IMR-90 (cell line): Measurements from ENCODE around the gene TRPC4AP. TPM values are rescaled to one million over a fixed set of nuclear protein-coding genes. Genes with fewer than 3 reads are reported as not detected.

ENCODE experiments used
- ATAC-seq: fragments of 200-7000 bp; cut with Tn5 transposase; 2 replicates; pipeline ENCODE4 v1.9.1; 2020; ENCODE audit warnings: low read depth, mild to moderate bottlenecking, moderate library complexity
- BruUV-seq: library from RNA; stranded (reverse); fragments of 400-500 nt; replicated peaks from 2 replicates; lab custom pipeline; 2021; lab: Mats Ljungman, UMichigan
- CTCF ChIA-PET: fragments of 300-600 bp; formaldehyde crosslinking; extraction: SDS; loops from one replicate; lab custom pipeline; 2021; ENCODE audit warnings: antibody characterized with exemption; lab: Yijun Ruan, JAX
- POLR2A ChIA-PET: fragments of 300-600 bp; sonication (Branson Sonifier 250); formaldehyde crosslinking; loops from one replicate; lab custom pipeline; 2022; ENCODE audit warnings: antibody characterized with exemption; ENCODE audit not compliant: unreplicated experiment; lab: Charles Lee
- DNase-seq: peaks from one replicate; pipeline ENCODE4 v3.0.0; 2013
- H2AFZ ChIP-seq: replicated peaks from 2 replicates; pipeline ENCODE3; 2013; ENCODE audit warnings: low read length, mild to moderate bottlenecking; ENCODE audit not compliant: poor library complexity
- H2AK5ac ChIP-seq: 2 replicates; pipeline ENCODE4 v1.6.1; 2013; ENCODE audit warnings: low read depth, low read length, inconsistent platforms
- H2AK9ac ChIP-seq: replicated peaks from 2 replicates; pipeline ENCODE3; 2013; ENCODE audit warnings: mild to moderate bottlenecking, low read depth, low read length, moderate library complexity; ENCODE audit not compliant: poor library complexity
- H2BK120ac ChIP-seq: 2 replicates; pipeline ENCODE4 v1.6.1; 2013; ENCODE audit warnings: low read depth, low read length, inconsistent platforms
- H2BK15ac ChIP-seq: 3 replicates; pipeline ENCODE4 v1.6.1; 2013; ENCODE audit warnings: low read depth, low read length, inconsistent platforms
- H2BK20ac ChIP-seq: 2 replicates; pipeline ENCODE4 v1.6.1; 2013; ENCODE audit warnings: low read depth, mild to moderate bottlenecking, inconsistent platforms, low read length, moderate library complexity
- H2BK5ac ChIP-seq: 2 replicates; pipeline ENCODE4 v1.6.1; 2013; ENCODE audit warnings: mild to moderate bottlenecking, low read depth, low read length, inconsistent platforms; ENCODE audit not compliant: poor library complexity, severe bottlenecking
- H3K14ac ChIP-seq: replicated peaks from 2 replicates; pipeline ENCODE4 v1.6.1; 2013; ENCODE audit warnings: low read depth, low read length, inconsistent platforms
- H3K18ac ChIP-seq: 2 replicates; pipeline ENCODE4 v1.6.1; 2013; ENCODE audit warnings: low read depth, low read length, control low read depth
- H3K23ac ChIP-seq: 2 replicates; pipeline ENCODE4 v1.6.1; 2013; ENCODE audit warnings: low read depth, low read length, inconsistent platforms
- H3K27ac ChIP-seq: 2 replicates; pipeline ENCODE4 v1.5.1; 2013; ENCODE audit warnings: mild to moderate bottlenecking, control low read depth, low read length; ENCODE audit not compliant: insufficient read depth
- H3K27me3 ChIP-seq: 2 replicates; pipeline ENCODE4 v1.6.1; 2013; ENCODE audit warnings: low read length; ENCODE audit not compliant: control insufficient read depth, insufficient read depth
- H3K36me3 ChIP-seq: 2 replicates; pipeline ENCODE4 v1.6.1; 2013; ENCODE audit warnings: low read length, mixed read lengths; ENCODE audit not compliant: control insufficient read depth, insufficient read depth
- H3K4ac ChIP-seq: 2 replicates; pipeline ENCODE4 v1.6.1; 2013; ENCODE audit warnings: low read depth, low read length, inconsistent platforms
- H3K4me1 ChIP-seq: 2 replicates; pipeline ENCODE4 v1.6.1; 2013; ENCODE audit warnings: low read length, mixed read lengths; ENCODE audit not compliant: control insufficient read depth, insufficient read depth
- H3K4me2 ChIP-seq: 2 replicates; pipeline ENCODE4 v1.6.1; 2013; ENCODE audit warnings: low read depth, mild to moderate bottlenecking, control low read depth, low read length, moderate library complexity
- H3K4me3 ChIP-seq: 2 replicates; pipeline ENCODE4 v1.5.1; 2013; ENCODE audit warnings: low read depth, mild to moderate bottlenecking, control low read depth, low read length, moderate library complexity; ENCODE audit not compliant: insufficient read depth
- H3K56ac ChIP-seq: 2 replicates; pipeline ENCODE4 v1.6.1; 2013; ENCODE audit warnings: low read length, inconsistent platforms; ENCODE audit not compliant: insufficient read depth; ENCODE audit errors: extremely low read depth
- H3K79me1 ChIP-seq, 2 experiments: 2 replicates each; pipeline ENCODE4 v1.6.1; 2013; ENCODE audit warnings: low read length in 2 of 2, inconsistent platforms in 1 of 2, low read depth in 1 of 2
- H3K9ac ChIP-seq: 2 replicates; pipeline ENCODE4 v1.6.1; 2013; ENCODE audit warnings: low read depth, low read length, control low read depth
- H3K9me1 ChIP-seq: 2 replicates; pipeline ENCODE4 v1.6.1; 2013; ENCODE audit warnings: low read length, inconsistent platforms; ENCODE audit not compliant: insufficient read depth
- H3K9me3 ChIP-seq: 2 replicates; pipeline ENCODE4 v1.6.1; 2013; ENCODE audit warnings: low read length; ENCODE audit not compliant: control insufficient read depth, insufficient read depth
- H4K20me1 ChIP-seq: 2 replicates; pipeline ENCODE4 v1.6.1; 2013; ENCODE audit warnings: low read length, inconsistent platforms; ENCODE audit not compliant: insufficient read depth
- H4K5ac ChIP-seq: 2 replicates; pipeline ENCODE4 v1.6.1; 2013; ENCODE audit warnings: mild to moderate bottlenecking, low read depth, low read length, control low read depth
- H4K8ac ChIP-seq, 2 experiments: 2 replicates each; pipeline ENCODE4 v1.6.1; 2013; ENCODE audit warnings: low read depth in 2 of 2, low read length in 2 of 2, control low read depth in 1 of 2, inconsistent platforms in 1 of 2
- H4K91ac ChIP-seq: 2 replicates; pipeline ENCODE4 v1.6.1; 2013; ENCODE audit warnings: low read depth, low read length, inconsistent platforms; ENCODE audit not compliant: insufficient read depth
- BHLHE40 ChIP-seq: fragments of 150-350 bp; IDR thresholded peaks from 2 replicates; pipeline ENCODE4 v1.6.1; 2016; ENCODE audit warnings: mild to moderate bottlenecking, low read depth, low read length
- CEBPB ChIP-seq: IDR thresholded peaks from 2 replicates; pipeline ENCODE4 v1.6.1; 2012; ENCODE audit warnings: low read depth, low read length, improper control_type of control experiment
- CHD1 ChIP-seq: IDR thresholded peaks from 2 replicates; pipeline ENCODE4 v1.6.1; 2012; ENCODE audit warnings: low read depth, low read length, improper control_type of control experiment
- FOS ChIP-seq: fragments of 150-350 bp; IDR thresholded peaks from 2 replicates; pipeline ENCODE4 v1.6.1; 2016; ENCODE audit warnings: low read depth, low read length
- MAFK ChIP-seq: IDR thresholded peaks from 2 replicates; pipeline ENCODE4 v1.6.1; 2012; ENCODE audit warnings: low read depth, low read length, improper control_type of control experiment
- MAZ ChIP-seq: IDR thresholded peaks from 2 replicates; pipeline ENCODE4 v1.6.1; 2012; ENCODE audit warnings: low read depth, mild to moderate bottlenecking, low read length, improper control_type of control experiment, moderate library complexity, borderline replicate concordance
- MXI1 ChIP-seq: IDR thresholded peaks from 2 replicates; pipeline ENCODE4 v1.6.1; 2012; ENCODE audit warnings: low read depth, mild to moderate bottlenecking, low read length, moderate library complexity, borderline replicate concordance
- NFE2L2 ChIP-seq: fragments of 150-350 bp; IDR thresholded peaks from 2 replicates; pipeline ENCODE4 v1.6.1; 2016; ENCODE audit warnings: low read depth, mild to moderate bottlenecking, low read length
- POLR2A ChIP-seq: IDR thresholded peaks from 2 replicates; pipeline ENCODE4 v1.6.1; 2012; ENCODE audit warnings: mild to moderate bottlenecking, low read depth, low read length
- RAD21 ChIP-seq: IDR thresholded peaks from 2 replicates; pipeline ENCODE4 v1.6.1; 2012; ENCODE audit warnings: low read length, improper control_type of control experiment
- RCOR1 ChIP-seq: IDR thresholded peaks from 2 replicates; pipeline ENCODE4 v1.6.1; 2012; ENCODE audit warnings: mild to moderate bottlenecking, low read length, improper control_type of control experiment; ENCODE audit not compliant: insufficient replicate concordance
- RFX5 ChIP-seq: IDR thresholded peaks from 2 replicates; pipeline ENCODE4 v1.8.0; 2012; ENCODE audit warnings: low read depth, mild to moderate bottlenecking, low read length, moderate library complexity
- SMC3 ChIP-seq: fragments of 150-350 bp; IDR thresholded peaks from 2 replicates; pipeline ENCODE4 v1.6.1; 2016; ENCODE audit warnings: low read depth, mild to moderate bottlenecking, antibody characterized with exemption, low read length, moderate library complexity
- WGBS, 2 experiments: methylation state at CpG; one replicate each; pipeline versions ENCODE4 v1.1.5 to v1.1.7; 2013; ENCODE audit warnings: missing lambda C conversion rate in 2 of 2; ENCODE audit not compliant: insufficient read length in 1 of 2; ENCODE audit errors: extremely low coverage in 2 of 2; 5-methylcytosine and 5-hydroxymethylcytosine counted together
- dilution Hi-C: fragments of 300-500 bp; cut with HindIII; formaldehyde crosslinking; loops from one replicate; pipeline ENCODE4 v1.14.3; 2018; ENCODE audit warnings: low sequenced_read_pairs; ENCODE audit not compliant: unreplicated experiment
- in situ Hi-C: fragments of 300-500 bp; cut with MboI; formaldehyde crosslinking; loops from 3 replicates; pipeline ENCODE4 v1.14.3; 2019; ENCODE audit warnings: low sequenced_read_pairs, inconsistent platforms, mixed read lengths
- intact Hi-C: fragments of 100-400 bp; cut with micrococcal nuclease; formaldehyde crosslinking; loops from 2 replicates; pipeline ENCODE4 v1.10.0; 2022
- polyA plus RNA-seq, 3 experiments: library from polyadenylated mRNA; depleted of rRNA; stranded (reverse); fragments of >200 nt; gene quantifications; 2 replicates each; pipeline ENCODE4 v1.2.3, GENCODE V29; 2012; ENCODE audit warnings: low replicate concordance in 1 of 3
- total RNA-seq: library from RNA; depleted of rRNA; stranded (reverse); fragments of >200 nt; gene quantifications from 2 replicates; pipeline ENCODE4 v1.2.3, GENCODE V29; 2012
- TF ChIP-seq, protein P1 (sequence below): fragments of 150-350 bp; IDR thresholded peaks from 2 replicates; pipeline ENCODE4 v1.6.1; 2016; ENCODE audit warnings: low read depth, mild to moderate bottlenecking, low read length, moderate library complexity, borderline replicate concordance
- TF ChIP-seq, protein P2 (sequence below): conservative IDR thresholded peaks from 2 replicates; pipeline ENCODE4 v1.5.1; 2012; ENCODE audit warnings: mild to moderate bottlenecking, low read depth, low read length, improper control_type of control experiment
- TF ChIP-seq, protein P3 (sequence below): fragments of 150-350 bp; IDR thresholded peaks from 2 replicates; pipeline ENCODE4 v1.6.1; 2017; ENCODE audit warnings: mild to moderate bottlenecking, antibody characterized with exemption, low read length, low read depth

TRPC4AP gene
- total and polyA plus RNA-seq, 2 of the 4 experiments (the other 2 are of a cell fraction), result 41.0 to 81.0 TPM

DNA sequence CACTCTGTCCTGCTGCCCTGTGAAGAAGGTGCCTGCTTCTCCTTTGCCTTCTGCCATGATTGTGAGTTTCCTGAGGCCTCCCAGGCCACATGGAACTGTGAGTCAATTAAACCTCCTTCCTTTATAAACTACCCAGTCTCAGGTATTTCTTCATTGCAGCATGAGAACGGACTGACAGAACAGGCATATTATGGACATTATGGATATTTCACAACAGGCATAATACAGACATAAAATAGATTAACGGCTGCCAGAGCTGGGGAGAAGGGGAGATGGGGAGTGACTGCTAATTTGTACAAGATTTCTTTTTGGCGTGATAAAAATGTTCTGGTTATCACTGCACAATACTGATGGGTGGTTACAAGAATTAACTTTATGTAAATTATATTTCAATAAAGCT is 29.4 kb downstream of the TRPC4AP start:
- ChIA-PET POLR2A (no interaction called here), CTCF (interaction anchor here (0.6 kb wide), 1 partner anchor 161 kb away, joined by 3 read pairs; no protein-coding TSS in a partner anchor)
- Histone ChIP-seq H3K56ac (no peak overlapping the region), H3K79me1 (peaks cover 20 to 72% of the 10 kb centered on the region in 2 experiments), H2BK20ac (no peak overlapping the region), H3K9me3 (no peaks in the 10 kb centered on the region), H2AK9ac (no peak overlapping the region), H3K36me3 (peaks cover 10% of the 10 kb centered on the region), H3K27ac (no peak overlapping the region), H4K8ac (no peak overlapping the region), H4K20me1 (peaks cover 82% of the 10 kb centered on the region), H2BK5ac (no peak overlapping the region), H3K9me1 (peaks cover 13% of the 10 kb centered on the region), H2AFZ (no peak overlapping the region), H4K91ac (no peak overlapping the region), H3K27me3 (no peaks in the 10 kb centered on the region), H3K4me3 (no peak overlapping the region), H3K4ac (no peak overlapping the region), H3K14ac (no peak overlapping the region), H2BK15ac (no peak overlapping the region), H3K4me2 (no peak overlapping the region), H3K9ac (no peak overlapping the region), H3K4me1 (peaks cover 18% of the 10 kb centered on the region), H3K23ac (no peak overlapping the region), H2BK120ac (no peak overlapping the region), H4K5ac (no peak overlapping the region), H2AK5ac (no peak overlapping the region), H3K18ac (no peak overlapping the region)
- dilution Hi-C loops, result no loop called here
- in situ Hi-C loops, result no loop called here
- WGBS, 2 experiments, result no CpG with 5 or more reads among the region's 3 CpGs
- TF ChIP-seq CEBPB (no peak), POLR2A (no peak), FOS (no peak), MAZ (no peak), CHD1 (no peak), NFE2L2 (no peak), SMC3 (no peak), BHLHE40 (no peak), RAD21 (no peak), MAFK (no peak), MXI1 (no peak), RFX5 (no peak), RCOR1 (no peak)
- TF ChIP-seq, protein P1, sequence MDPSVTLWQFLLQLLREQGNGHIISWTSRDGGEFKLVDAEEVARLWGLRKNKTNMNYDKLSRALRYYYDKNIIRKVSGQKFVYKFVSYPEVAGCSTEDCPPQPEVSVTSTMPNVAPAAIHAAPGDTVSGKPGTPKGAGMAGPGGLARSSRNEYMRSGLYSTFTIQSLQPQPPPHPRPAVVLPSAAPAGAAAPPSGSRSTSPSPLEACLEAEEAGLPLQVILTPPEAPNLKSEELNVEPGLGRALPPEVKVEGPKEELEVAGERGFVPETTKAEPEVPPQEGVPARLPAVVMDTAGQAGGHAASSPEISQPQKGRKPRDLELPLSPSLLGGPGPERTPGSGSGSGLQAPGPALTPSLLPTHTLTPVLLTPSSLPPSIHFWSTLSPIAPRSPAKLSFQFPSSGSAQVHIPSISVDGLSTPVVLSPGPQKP, result no peak
- TF ChIP-seq, protein P2, sequence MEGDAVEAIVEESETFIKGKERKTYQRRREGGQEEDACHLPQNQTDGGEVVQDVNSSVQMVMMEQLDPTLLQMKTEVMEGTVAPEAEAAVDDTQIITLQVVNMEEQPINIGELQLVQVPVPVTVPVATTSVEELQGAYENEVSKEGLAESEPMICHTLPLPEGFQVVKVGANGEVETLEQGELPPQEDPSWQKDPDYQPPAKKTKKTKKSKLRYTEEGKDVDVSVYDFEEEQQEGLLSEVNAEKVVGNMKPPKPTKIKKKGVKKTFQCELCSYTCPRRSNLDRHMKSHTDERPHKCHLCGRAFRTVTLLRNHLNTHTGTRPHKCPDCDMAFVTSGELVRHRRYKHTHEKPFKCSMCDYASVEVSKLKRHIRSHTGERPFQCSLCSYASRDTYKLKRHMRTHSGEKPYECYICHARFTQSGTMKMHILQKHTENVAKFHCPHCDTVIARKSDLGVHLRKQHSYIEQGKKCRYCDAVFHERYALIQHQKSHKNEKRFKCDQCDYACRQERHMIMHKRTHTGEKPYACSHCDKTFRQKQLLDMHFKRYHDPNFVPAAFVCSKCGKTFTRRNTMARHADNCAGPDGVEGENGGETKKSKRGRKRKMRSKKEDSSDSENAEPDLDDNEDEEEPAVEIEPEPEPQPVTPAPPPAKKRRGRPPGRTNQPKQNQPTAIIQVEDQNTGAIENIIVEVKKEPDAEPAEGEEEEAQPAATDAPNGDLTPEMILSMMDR, result no peak
- TF ChIP-seq, protein P3, sequence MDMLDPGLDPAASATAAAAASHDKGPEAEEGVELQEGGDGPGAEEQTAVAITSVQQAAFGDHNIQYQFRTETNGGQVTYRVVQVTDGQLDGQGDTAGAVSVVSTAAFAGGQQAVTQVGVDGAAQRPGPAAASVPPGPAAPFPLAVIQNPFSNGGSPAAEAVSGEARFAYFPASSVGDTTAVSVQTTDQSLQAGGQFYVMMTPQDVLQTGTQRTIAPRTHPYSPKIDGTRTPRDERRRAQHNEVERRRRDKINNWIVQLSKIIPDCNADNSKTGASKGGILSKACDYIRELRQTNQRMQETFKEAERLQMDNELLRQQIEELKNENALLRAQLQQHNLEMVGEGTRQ, result no peak
- BruUV-seq, result no TSS peak
- no peak for ATAC-seq
- intact Hi-C loops, result no loop called here
- DNase-seq, result no peak
